HL-60/S4 treated with retinoic acid at 250 ng/mL for 4 days and 3 days (cell line): ENCODE data around the gene HEPACAM2.

ENCODE experiments used
- in situ Hi-C: fragments of 300-500 bp; cut with MboI; formaldehyde crosslinking; loops from 2 replicates; pipeline ENCODE4 v1.7.0; 2022; ENCODE audit warnings: low sequenced_read_pairs

HEPACAM2 gene

GRCh38 chr7:93226310-93226709 is at the start of gene HEPACAM2:
Gene HEPACAM2, minus strand, starts transcription at chr7:93226469.
- in situ Hi-C loops = no loop called here

GRCh38 chr7:93265220-93265619 is 39.0 kb upstream of the HEPACAM2 start:
- in situ Hi-C loops = no loop called here

DNA sequence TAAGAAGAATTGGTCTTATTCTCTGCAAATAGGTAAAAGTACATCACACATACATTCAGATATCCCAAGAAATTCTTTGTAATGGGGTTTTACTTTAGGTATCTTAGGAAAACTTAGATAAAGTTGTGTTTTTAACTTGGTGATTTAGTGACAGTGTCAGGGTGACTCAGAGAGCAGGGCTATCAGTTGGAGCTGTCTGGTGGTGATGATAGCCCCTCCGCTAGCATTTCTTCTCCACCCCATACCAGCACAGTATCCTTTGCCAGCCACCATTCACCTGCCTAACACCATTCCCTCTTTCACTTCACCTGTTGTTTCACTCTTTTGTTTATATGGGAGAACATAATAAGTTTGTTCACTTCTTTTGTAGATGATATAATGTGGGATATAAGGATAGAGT is 36.3 kb upstream of the HEPACAM2 start:
- in situ Hi-C loops = no loop called here

- in situ Hi-C loops = no loop called here
Observed at GRCh38 chr7:93258661-93259060, 32.4 kb upstream of the HEPACAM2 start.

DNA sequence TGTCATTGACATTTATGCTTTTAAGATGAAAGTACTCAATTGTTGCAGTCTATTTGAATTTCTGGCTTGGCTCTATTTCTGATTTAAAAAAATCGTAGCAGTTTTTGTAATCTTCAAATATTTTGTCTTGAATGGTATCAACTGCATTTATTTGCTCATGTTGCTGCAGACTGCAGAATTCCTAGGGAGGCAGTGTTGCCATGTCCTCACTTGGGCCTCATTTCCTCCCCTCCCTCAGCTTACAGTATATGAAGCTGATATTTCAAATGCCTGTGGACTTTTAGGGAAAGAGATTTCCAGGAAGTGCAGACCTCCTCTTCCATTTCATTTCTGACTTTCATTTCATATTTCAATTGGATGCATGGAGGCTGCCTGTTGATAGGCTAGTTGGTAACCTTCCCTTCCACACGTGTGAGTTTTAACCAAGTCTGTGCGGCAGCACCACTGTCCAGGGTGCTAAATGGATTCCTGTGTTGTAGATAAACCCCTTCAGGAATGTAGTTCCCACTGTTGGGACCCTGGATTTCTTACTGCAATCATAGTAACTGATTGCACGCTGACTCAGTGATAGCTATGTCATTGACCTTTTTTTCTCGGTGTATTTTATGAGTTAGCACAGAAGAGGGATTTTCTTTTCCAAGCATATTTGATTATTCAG is 23.4 kb upstream of the HEPACAM2 start:
- in situ Hi-C loops = no loop called here

- in situ Hi-C loops = no loop called here
Observed at GRCh38 chr7:93245525-93246432, 19.5 kb upstream of the HEPACAM2 start.

DNA sequence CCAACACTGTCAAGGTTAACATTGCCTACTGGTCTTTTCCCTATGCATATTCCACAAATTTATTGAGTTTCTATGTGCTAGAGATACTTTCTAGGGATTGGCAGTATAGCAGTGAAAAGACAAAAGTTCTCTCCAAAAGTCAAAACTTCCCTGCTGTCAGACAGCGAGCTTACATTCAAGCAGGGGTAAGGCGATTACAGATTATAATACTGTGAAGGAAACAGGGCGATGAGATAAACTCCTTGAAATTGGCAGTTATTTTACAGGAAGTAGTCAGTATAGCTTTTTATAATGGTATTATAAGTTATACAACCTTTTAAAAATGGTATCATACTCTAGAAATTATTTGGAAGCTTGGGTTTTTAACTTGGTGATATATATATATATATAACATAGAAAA is 15.8 kb upstream of the HEPACAM2 start:
- in situ Hi-C loops = no loop called here

GRCh38 chr7:93239824-93240223 is 13.6 kb upstream of the HEPACAM2 start:
- in situ Hi-C loops = no loop called here

GRCh38 chr7:93238748-93239147 is 12.5 kb upstream of the HEPACAM2 start:
- in situ Hi-C loops = no loop called here

GRCh38 chr7:93238131-93238530 is 11.9 kb upstream of the HEPACAM2 start:
- in situ Hi-C loops = no loop called here

DNA sequence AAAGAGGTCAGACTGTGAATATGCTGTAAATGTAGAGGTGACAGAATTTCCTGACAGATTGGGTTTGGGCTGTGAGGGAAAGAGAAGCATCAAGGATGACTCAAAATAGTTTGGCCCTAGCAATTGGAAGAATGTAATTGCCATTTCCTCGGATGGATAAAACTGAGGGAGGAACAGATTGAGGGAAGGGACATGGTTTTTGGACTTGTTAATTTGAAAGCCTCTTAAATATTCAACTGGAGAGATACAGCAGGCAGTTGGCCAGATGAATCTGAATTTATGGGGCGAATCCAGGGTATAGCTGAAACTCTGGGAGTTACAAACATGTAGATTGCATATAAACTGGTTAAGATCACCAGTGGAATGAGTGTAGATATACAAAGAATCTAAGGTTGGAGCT is 9.3 kb upstream of the HEPACAM2 start:
- in situ Hi-C loops = no loop called here

DNA sequence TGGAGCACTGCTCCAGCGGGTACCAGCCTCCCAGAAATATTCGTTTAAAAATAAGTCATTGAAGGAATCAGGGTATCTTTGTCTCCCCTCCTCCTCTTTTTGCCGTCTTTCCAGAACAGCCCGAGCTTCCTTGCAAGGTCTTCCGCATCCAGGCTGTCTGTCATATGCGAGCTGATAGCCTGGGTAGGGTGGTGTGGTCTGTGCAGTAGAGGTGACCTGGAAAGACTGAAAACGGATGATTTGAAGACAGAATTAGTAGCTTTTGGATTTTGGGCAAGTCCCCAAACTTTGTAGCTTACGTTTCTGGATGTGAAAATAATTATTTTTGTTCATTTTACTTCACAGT is 6.4 kb upstream of the HEPACAM2 start:
- in situ Hi-C loops = no loop called here

GRCh38 chr7:93231799-93232672 is 5.8 kb upstream of the HEPACAM2 start, which contains the start of gene VPS50:
Gene VPS50, plus strand, starts transcription at chr7:93232366. Its CDS starts 102 bp downstream, at chr7:93232468.
- in situ Hi-C loops = no loop called here

GRCh38 chr7:93231259-93231658 is 5.0 kb upstream of the HEPACAM2 start:
- in situ Hi-C loops = no loop called here

DNA sequence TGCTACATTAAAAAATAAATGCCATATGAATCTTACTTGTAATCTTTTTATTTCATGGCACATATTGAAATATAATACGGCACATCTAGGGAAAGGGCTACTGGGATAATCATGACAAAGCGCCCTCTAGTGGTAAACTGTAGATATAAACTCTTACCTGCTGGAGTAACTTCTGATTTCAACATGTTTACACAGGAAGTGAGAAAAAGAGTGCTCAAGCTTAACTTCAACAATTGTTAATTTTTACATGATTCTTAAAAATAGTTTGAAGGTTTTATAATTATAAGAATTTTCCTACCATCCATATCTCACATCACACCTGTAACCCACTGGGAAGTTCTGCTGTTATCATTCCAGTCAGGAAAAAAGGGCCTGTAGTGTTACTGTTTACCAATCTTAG is 2.0 kb upstream of the HEPACAM2 start:
- in situ Hi-C loops = no loop called here

DNA sequence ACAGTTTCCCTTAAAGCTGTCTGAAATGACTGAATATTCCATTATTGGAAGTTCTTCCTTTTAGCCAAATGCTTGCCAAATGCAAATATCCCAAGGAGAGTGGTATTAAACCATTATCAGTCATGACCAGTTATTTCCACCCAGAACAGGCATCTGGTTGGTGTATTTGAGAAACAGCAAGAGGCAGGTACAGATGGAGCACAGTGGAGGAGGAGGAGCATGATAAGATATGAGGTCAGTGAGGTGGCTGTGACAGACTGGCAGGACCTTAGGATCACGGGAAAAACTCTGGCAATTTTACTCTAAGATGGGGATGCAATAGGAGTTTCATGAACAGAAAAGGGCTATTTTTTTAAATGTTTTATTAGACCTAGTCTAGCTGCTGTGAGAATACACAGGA is 6.4 kb downstream of the HEPACAM2 start:
- in situ Hi-C loops = no loop called here

- in situ Hi-C loops = no loop called here
Observed at GRCh38 chr7:93218997-93219827, 7.1 kb downstream of the HEPACAM2 start.

GRCh38 chr7:93212881-93213280 is 13.4 kb downstream of the HEPACAM2 start:
- in situ Hi-C loops = no loop called here

DNA sequence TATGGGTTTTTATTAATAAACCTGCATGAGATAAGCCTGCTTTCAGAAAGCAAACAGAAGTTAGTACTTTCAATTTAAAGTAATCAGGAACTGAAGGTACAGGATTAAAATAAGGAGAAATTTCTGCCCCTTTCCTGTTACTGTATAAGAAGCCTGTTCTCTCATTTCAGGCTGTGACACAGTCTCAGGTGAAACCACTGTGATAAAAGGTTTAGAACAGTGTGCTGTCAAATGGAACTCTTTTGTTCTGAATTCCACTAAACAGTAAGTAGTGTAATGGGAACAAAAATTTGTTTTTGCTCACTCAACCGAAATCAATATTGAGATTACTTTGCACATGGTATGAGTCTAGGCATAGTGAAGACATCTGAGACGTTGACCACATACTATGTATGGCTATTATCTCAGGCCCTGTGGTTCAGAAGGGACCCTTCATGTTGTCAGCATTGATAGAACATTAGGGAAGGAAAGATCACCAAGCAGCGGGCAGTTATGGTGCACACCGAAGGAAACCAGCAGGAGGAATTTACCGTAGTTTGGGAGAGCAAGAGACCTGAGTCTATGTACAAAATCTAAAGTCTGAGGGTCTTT is 14.9 kb downstream of the HEPACAM2 start:
- in situ Hi-C loops = no loop called here

- in situ Hi-C loops = no loop called here
Observed at GRCh38 chr7:93205046-93205445, 21.2 kb downstream of the HEPACAM2 start.
